Spleen (tissue), 11 donors: Measurements from ENCODE around the gene ZNRF4. TPM values are rescaled to one million over a fixed set of nuclear protein-coding genes. Genes with fewer than 3 reads are reported as not detected.

Experiments
- DNase-seq: peaks from one replicate; pipeline ENCODE4 v3.0.0-alpha.2; 2020
- H3K27ac ChIP-seq, 8 donors: fragments of 200-600 bp; sonication (generic) in 7 of 8; 1 replicate in 4 of 8; 2 replicates in 4 of 8; pipeline versions ENCODE4 v1.5.0 to v1.8.0; 2016 to 2021; ENCODE audit warnings: inconsistent platforms in 4 of 8, mild to moderate bottlenecking in 4 of 8, moderate library complexity in 1 of 8
- H3K27me3 ChIP-seq, 7 donors: fragments of 200-600 bp; sonication (generic) in 6 of 7; replicated peaks in 1 of 7; 1 replicate in 4 of 7; 2 replicates in 3 of 7; pipeline versions ENCODE4 v1.5.0 to v1.8.0; 2016 to 2021; ENCODE audit warnings: inconsistent platforms in 3 of 7, mild to moderate bottlenecking in 1 of 7
- H3K36me3 ChIP-seq, 6 donors: fragments of 200-600 bp; sonication (generic) in 5 of 6; 1 replicate in 4 of 6; 2 replicates in 2 of 6; pipeline versions ENCODE4 v1.5.0 to v1.8.0; 2016 to 2021; ENCODE audit warnings: inconsistent platforms in 2 of 6
- H3K4me1 ChIP-seq, 6 donors: fragments of 200-600 bp; sonication (generic) in 5 of 6; 1 replicate in 3 of 6; 2 replicates in 3 of 6; pipeline versions ENCODE4 v1.5.0 to v1.8.0; 2016 to 2021; ENCODE audit warnings: inconsistent platforms in 3 of 6
- H3K4me3 ChIP-seq, 8 donors: fragments of 200-600 bp; sonication (generic) in 7 of 8; 1 replicate in 4 of 8; 2 replicates in 4 of 8; pipeline versions ENCODE4 v1.5.0 to v1.8.0; 2016 to 2021; ENCODE audit warnings: inconsistent platforms in 4 of 8, mild to moderate bottlenecking in 4 of 8, moderate library complexity in 2 of 8
- H3K9me3 ChIP-seq, 8 donors: fragments of 200-600 bp; sonication (generic) in 7 of 8; 1 replicate in 4 of 8; 2 replicates in 4 of 8; pipeline versions ENCODE4 v1.5.0 to v1.8.0; 2016 to 2021; ENCODE audit warnings: inconsistent platforms in 4 of 8
- CTCF ChIP-seq, 11 experiments: fragments of 200-600 bp in 7 of 11; fragments of 450-650 bp in 4 of 11; sonication (generic) in 4 of 11; IDR thresholded peaks in 8 of 11; conservative IDR thresholded peaks in 3 of 11; 1 replicate in 7 of 11; 2 replicates in 4 of 11; pipeline versions ENCODE4 v1.4.0 to v1.8.0; 2016 to 2021; ENCODE audit warnings: antibody characterized with exemption in 11 of 11, inconsistent platforms in 4 of 11, mild to moderate bottlenecking in 1 of 11
- POLR2A ChIP-seq, 3 donors: fragments of 450-650 bp; IDR thresholded peaks; one replicate each; pipeline ENCODE4 v1.5.1; 2017; ENCODE audit warnings: antibody characterized with exemption in 3 of 3, mild to moderate bottlenecking in 1 of 3
- POLR2AphosphoS5 ChIP-seq, 3 donors: sonication (generic); formaldehyde crosslinking; IDR thresholded peaks; one replicate each; pipeline ENCODE4 v1.5.1; 2017; ENCODE audit warnings: antibody characterized with exemption in 3 of 3
- WGBS, 5 donors: extraction: QIAGEN DNeasy Blood & Tissue Kit in 3 of 5; methylation state at CpG; one replicate each; pipeline versions ENCODE4 v1.1.5 to v1.1.7; 2013 to 2018; 5-methylcytosine and 5-hydroxymethylcytosine counted together
- intact Hi-C: fragments of 100-400 bp; cut with DNase I; formaldehyde crosslinking; loops from one replicate; pipeline ENCODE4 v1.15.0; 2023; ENCODE audit warnings: low total_unique reads
- polyA plus RNA-seq, 3 donors: library from polyadenylated mRNA; stranded (reverse); fragments of 200-250 nt; gene quantifications; one replicate each; pipeline ENCODE4 v1.2.1, GENCODE V29; 2013
- total RNA-seq, 7 donors: library from RNA; depleted of rRNA in 3 of 7; stranded (reverse); fragments of >200 nt in 3 of 7; fragmentation: NEBNext Ultra II Directional in 4 of 7; extraction: Animal tissue kit (Norgen Biotek cat#: 25700) in 4 of 7; gene quantifications; one replicate each; pipeline versions ENCODE4 v1.1.0 to v1.2.1, GENCODE V29; 2016 to 2021
- donor health status: healthy with polysubstance abuse.
- donor health status: DM: no; HTN: no; CAD: no; lungs with moderate emphysema.
- donor health status: DM: no; HTN: no; CAD: no.
- donor health status: Bipolar disorder and iron deficiency.
- donor health status: healthy.
- donor health status: DM: no; HTN: no; CAD: no.
- donor health status: DM: yes; HTN: yes; CAD: no.

Gene ZNRF4
- total and polyA plus RNA-seq, 10 donors = not detected

- H3K9me3 ChIP-seq = peaks cover 0 to 8% (median 0%) of the 10 kb centered on the region in 8 donors
- 34 to 43% (median 40%) methylated on average over 6 of the region's 6 CpGs for WGBS, 5 donors
- peaks cover 0 to 63% (median 19%) of the 10 kb centered on the region in 7 donors for H3K27me3 ChIP-seq
- H3K27ac ChIP-seq = no peak overlapping the region
- DNase-seq = no peak
- H3K4me3 ChIP-seq = no peak overlapping the region
- no peaks in the 10 kb centered on the region for H3K4me1 ChIP-seq
- no peaks in the 10 kb centered on the region for H3K36me3 ChIP-seq
- intact Hi-C loops = no loop called here
- TF ChIP-seq POLR2A (IDR thresholded peaks at IDR 0.05) = no peak
Observed at GRCh38 chr19:5434351-5434917, 20.8 kb upstream of the ZNRF4 start.

GRCh38 chr19:5434970-5435641 lies 20.1 kb upstream of the ZNRF4 start:
- peaks cover 0 to 8% (median 0%) of the 10 kb centered on the region in 8 donors for H3K9me3 ChIP-seq
- H3K4me3 ChIP-seq = no peak overlapping the region
- intact Hi-C loops = no loop called here
- 66 to 75% (median 69%) methylated on average over 9 of the region's 9 CpGs for WGBS, 5 donors
- peaks cover 0 to 64% (median 24%) of the 10 kb centered on the region in 7 donors for H3K27me3 ChIP-seq
- DNase-seq = no peak
- TF ChIP-seq POLR2AphosphoS5 (IDR thresholded peaks at IDR 0.05) (no peak), CTCF (IDR thresholded peaks at IDR 0.05 in 8 of 11, conservative IDR thresholded peaks at IDR 0.05 in 3 of 11) (no peak), POLR2A (IDR thresholded peaks at IDR 0.05) (no peak)
- no peaks in the 10 kb centered on the region for H3K36me3 ChIP-seq
- H3K4me1 ChIP-seq = no peaks in the 10 kb centered on the region
- H3K27ac ChIP-seq = no peak overlapping the region

GRCh38 chr19:5435642-5436017 lies 19.6 kb upstream of the ZNRF4 start:
- peaks cover 0 to 8% (median 0%) of the 10 kb centered on the region in 8 donors for H3K9me3 ChIP-seq
- no peak for DNase-seq
- no peaks in the 10 kb centered on the region for H3K36me3 ChIP-seq
- intact Hi-C loops = no loop called here
- peaks cover 0 to 67% (median 24%) of the 10 kb centered on the region in 7 donors for H3K27me3 ChIP-seq
- no peak overlapping the region for H3K27ac ChIP-seq
- TF ChIP-seq CTCF (IDR thresholded peaks at IDR 0.05 in 8 of 11, conservative IDR thresholded peaks at IDR 0.05 in 3 of 11) = no peak
- TF ChIP-seq POLR2A (IDR thresholded peaks at IDR 0.05) = no peak
- TF ChIP-seq POLR2AphosphoS5 (IDR thresholded peaks at IDR 0.05) = no peak
- WGBS, 5 donors = 80 to 84% (median 81%) methylated on average over 7 of the region's 7 CpGs
- no peak overlapping the region for H3K4me3 ChIP-seq
- H3K4me1 ChIP-seq = no peaks in the 10 kb centered on the region

GRCh38 chr19:5436106-5436947 lies 18.9 kb upstream of the ZNRF4 start:
- Histone ChIP-seq H3K36me3 (no peaks in the 10 kb centered on the region), H3K27me3 (peaks cover 0 to 67% (median 24%) of the 10 kb centered on the region in 7 donors), H3K9me3 (peaks cover 0 to 8% (median 0%) of the 10 kb centered on the region in 8 donors), H3K27ac (no peak overlapping the region), H3K4me3 (no peak overlapping the region), H3K4me1 (no peaks in the 10 kb centered on the region)
- DNase-seq = no peak
- intact Hi-C loops = no loop called here
- no peak for TF ChIP-seq CTCF (IDR thresholded peaks at IDR 0.05 in 8 of 11, conservative IDR thresholded peaks at IDR 0.05 in 3 of 11)
- no peak for TF ChIP-seq POLR2A (IDR thresholded peaks at IDR 0.05)
- no peak for TF ChIP-seq POLR2AphosphoS5 (IDR thresholded peaks at IDR 0.05)
- 7% methylated on average over 20 to 38 of the region's 41 CpGs for WGBS, 5 donors
